ENCODE data around the gene HAPSTR1. TPM values are rescaled to one million over a fixed set of nuclear protein-coding genes. Genes with fewer than 3 reads are reported as not detected.

Gene HAPSTR1
- total RNA-seq, 6 experiments from 2014 or later: 23.6 to 34.8 (median 28.3) TPM

- TF ChIP-seq CTCF (IDR thresholded peaks at IDR 0.05) (no peak), POLR2A (IDR thresholded peaks at IDR 0.05) (no peak)
- Histone ChIP-seq H3K4me3 (no peak overlapping the region), H3K9me3 (no peaks in the 10 kb centered on the region), H3K4me1 (peaks cover 0 to 12% (median 1%) of the 10 kb centered on the region in 4 donors), H3K36me3 (no peaks in the 10 kb centered on the region), H3K27ac (no peak overlapping the region), H3K27me3 (no peaks in the 10 kb centered on the region)
- WGBS (ENCODE audit: insufficient coverage, low coverage, low lambda C conversion rate, missing lambda C conversion rate): 42% methylated on average over 7 of the region's 9 CpGs
- DNase-seq (peak in 2 of 3 donors; percentile 39 to 66), ATAC-seq (peak; percentile 64 to 79 (median 70))
- intact Hi-C loops (cut with DNase I): no loop called here
Observed at GRCh38 chr16:9053006-9053601, 38.3 kb upstream of the HAPSTR1 start.

GRCh38 chr16:9054460-9054859, 37.0 kb upstream of the HAPSTR1 start:
- H3K4me3 ChIP-seq: no peak overlapping the region
- H3K27ac ChIP-seq: no peak overlapping the region
- intact Hi-C loops (cut with DNase I): no loop called here
- H3K9me3 ChIP-seq: no peaks in the 10 kb centered on the region
- 74% methylated on average over 4 of the region's 4 CpGs for WGBS (ENCODE audit: insufficient coverage, low coverage, low lambda C conversion rate, missing lambda C conversion rate)
- ATAC-seq (no peak), DNase-seq (no peak)
- H3K36me3 ChIP-seq: no peaks in the 10 kb centered on the region
- H3K27me3 ChIP-seq: no peaks in the 10 kb centered on the region
- no peak for TF ChIP-seq CTCF (IDR thresholded peaks at IDR 0.05)
- no peak for TF ChIP-seq POLR2A (IDR thresholded peaks at IDR 0.05)
- H3K4me1 ChIP-seq: no peaks in the 10 kb centered on the region

GRCh38 chr16:9055115-9055514, 36.3 kb upstream of the HAPSTR1 start:
- no peak overlapping the region for H3K27ac ChIP-seq
- no peak overlapping the region for H3K4me3 ChIP-seq
- H3K9me3 ChIP-seq: no peaks in the 10 kb centered on the region
- ATAC-seq (no peak), DNase-seq (no peak)
- H3K27me3 ChIP-seq: no peaks in the 10 kb centered on the region
- no peaks in the 10 kb centered on the region for H3K36me3 ChIP-seq
- intact Hi-C loops (cut with DNase I): no loop called here
- H3K4me1 ChIP-seq: no peaks in the 10 kb centered on the region
- TF ChIP-seq CTCF (IDR thresholded peaks at IDR 0.05) (no peak), POLR2A (IDR thresholded peaks at IDR 0.05) (no peak)
- 100% methylated on average over 2 of the region's 2 CpGs for WGBS (ENCODE audit: insufficient coverage, low coverage, low lambda C conversion rate, missing lambda C conversion rate)

GRCh38 chr16:9055661-9056060, 35.8 kb upstream of the HAPSTR1 start:
- no peak for ATAC-seq
- WGBS (ENCODE audit: insufficient coverage, low coverage, low lambda C conversion rate, missing lambda C conversion rate): 54% methylated on average over 1 of the region's 2 CpGs
- Histone ChIP-seq H3K9me3 (no peaks in the 10 kb centered on the region), H3K27ac (no peak overlapping the region), H3K4me3 (no peak overlapping the region), H3K4me1 (no peaks in the 10 kb centered on the region), H3K36me3 (no peaks in the 10 kb centered on the region), H3K27me3 (no peaks in the 10 kb centered on the region)
- intact Hi-C loops (cut with DNase I): no loop called here
- TF ChIP-seq POLR2A (IDR thresholded peaks at IDR 0.05): no peak
- no peak for TF ChIP-seq CTCF (IDR thresholded peaks at IDR 0.05)
- no peak for DNase-seq

GRCh38 chr16:9056061-9056460, 35.4 kb upstream of the HAPSTR1 start:
- WGBS (ENCODE audit: insufficient coverage, low coverage, low lambda C conversion rate, missing lambda C conversion rate): 74% methylated on average over 8 of the region's 9 CpGs
- Histone ChIP-seq H3K27ac (no peak overlapping the region), H3K4me3 (no peak overlapping the region), H3K27me3 (no peaks in the 10 kb centered on the region), H3K4me1 (no peaks in the 10 kb centered on the region), H3K9me3 (no peaks in the 10 kb centered on the region), H3K36me3 (no peaks in the 10 kb centered on the region)
- TF ChIP-seq CTCF (IDR thresholded peaks at IDR 0.05) (no peak), POLR2A (IDR thresholded peaks at IDR 0.05) (no peak)
- ATAC-seq (no peak), DNase-seq (no peak)
- intact Hi-C loops (cut with DNase I): no loop called here

Measured in right lobe of liver (tissue), 6 donors.